H9 (cell line): ENCODE data around the gene MID1. TPM values are rescaled to one million over a fixed set of nuclear protein-coding genes. Genes with fewer than 3 reads are reported as not detected.

Source experiments
- DNase-seq: peaks from one replicate; pipeline ENCODE4 v3.0.0-alpha.2; 2017
- H2AFZ ChIP-seq: one replicate; pipeline ENCODE4 v1.6.1; 2013; ENCODE audit warnings: mild to moderate bottlenecking, low read length, control low read depth, moderate library complexity
- H2AK5ac ChIP-seq: 2 replicates; pipeline ENCODE4 v1.6.1; 2013; ENCODE audit warnings: low read length, control low read depth, mixed read lengths; ENCODE audit not compliant: insufficient read length
- H2BK120ac ChIP-seq: one replicate; pipeline ENCODE4 v1.6.1; 2013; ENCODE audit warnings: low read depth, mild to moderate bottlenecking, low read length, control low read depth, inconsistent platforms; ENCODE audit not compliant: poor library complexity, severe bottlenecking
- H2BK12ac ChIP-seq: 2 replicates; pipeline ENCODE4 v1.6.1; 2013; ENCODE audit warnings: low read length, control low read depth, mixed read lengths, low read depth; ENCODE audit not compliant: insufficient read length
- H2BK15ac ChIP-seq: 2 replicates; pipeline ENCODE4 v1.6.1; 2013; ENCODE audit warnings: low read depth, low read length, control low read depth
- H2BK20ac ChIP-seq: one replicate; pipeline ENCODE4 v1.6.1; 2013; ENCODE audit warnings: low read depth, mild to moderate bottlenecking, low read length, control low read depth, inconsistent platforms; ENCODE audit not compliant: poor library complexity, severe bottlenecking
- H2BK5ac ChIP-seq: 2 replicates; pipeline ENCODE4 v1.6.1; 2013; ENCODE audit warnings: low read length, control low read depth, mixed read lengths; ENCODE audit not compliant: insufficient read length
- H3K14ac ChIP-seq: 2 replicates; pipeline ENCODE4 v1.6.1; 2013; ENCODE audit warnings: low read length, control low read depth; ENCODE audit not compliant: insufficient read depth
- H3K18ac ChIP-seq: 2 replicates; pipeline ENCODE4 v1.6.1; 2013; ENCODE audit warnings: low read depth, mild to moderate bottlenecking, mixed read lengths, low read length, control low read depth; ENCODE audit not compliant: insufficient read length
- H3K23ac ChIP-seq: 2 replicates; pipeline ENCODE4 v1.6.1; 2013; ENCODE audit warnings: low read length, control low read depth, mixed read lengths, low read depth; ENCODE audit not compliant: insufficient read length
- H3K23me2 ChIP-seq: 2 replicates; pipeline ENCODE4 v1.6.1; 2013; ENCODE audit warnings: low read depth, mild to moderate bottlenecking, mixed read lengths, low read length, control low read depth; ENCODE audit not compliant: insufficient read length, poor library complexity, severe bottlenecking
- H3K27ac ChIP-seq: 2 replicates; pipeline ENCODE4 v1.5.1; 2013; ENCODE audit warnings: low read length, control low read depth, mixed read lengths, low read depth; ENCODE audit not compliant: insufficient read length
- H3K27me3 ChIP-seq: 2 replicates; pipeline ENCODE4 v1.6.1; 2013; ENCODE audit warnings: low read length, control low read depth, inconsistent platforms; ENCODE audit not compliant: insufficient read depth
- H3K4ac ChIP-seq: 2 replicates; pipeline ENCODE4 v1.6.1; 2013; ENCODE audit warnings: low read depth, mild to moderate bottlenecking, control low read depth, inconsistent platforms, low read length, moderate library complexity
- H3K4me1 ChIP-seq: 2 replicates; pipeline ENCODE4 v1.6.1; 2013; ENCODE audit warnings: low read length, control low read depth, inconsistent platforms; ENCODE audit not compliant: insufficient read depth
- H3K4me2 ChIP-seq: 2 replicates; pipeline ENCODE4 v1.6.1; 2013; ENCODE audit warnings: low read length, control low read depth, mixed read lengths; ENCODE audit not compliant: insufficient read length, insufficient read depth
- H3K56ac ChIP-seq: 2 replicates; pipeline ENCODE4 v1.6.1; 2013; ENCODE audit warnings: low read depth, mild to moderate bottlenecking, mixed read lengths, low read length, control low read depth; ENCODE audit not compliant: insufficient read length
- H3K79me1 ChIP-seq: 2 replicates; pipeline ENCODE4 v1.6.1; 2013; ENCODE audit warnings: low read depth, mild to moderate bottlenecking, moderate library complexity, low read length, control low read depth, inconsistent platforms; ENCODE audit not compliant: insufficient read depth, poor library complexity, severe bottlenecking
- H3K79me2 ChIP-seq: 2 replicates; pipeline ENCODE4 v1.6.1; 2013; ENCODE audit warnings: low read length, control low read depth, inconsistent platforms; ENCODE audit not compliant: insufficient read depth
- H3K9ac ChIP-seq: 2 replicates; pipeline ENCODE4 v1.6.1; 2013; ENCODE audit warnings: low read length, control low read depth, mixed read lengths; ENCODE audit not compliant: insufficient read length; ENCODE audit errors: extremely low read depth
- H3K9me3 ChIP-seq: one replicate; pipeline ENCODE4 v1.6.1; 2013; ENCODE audit warnings: low read depth, low read length, inconsistent platforms; ENCODE audit not compliant: control insufficient read depth
- H3T11ph ChIP-seq: one replicate; pipeline ENCODE4 v1.6.1; 2013; ENCODE audit warnings: mild to moderate bottlenecking, low read length, control low read depth, inconsistent platforms
- H4K20me1 ChIP-seq: one replicate; pipeline ENCODE4 v1.6.1; 2013; ENCODE audit not compliant: control insufficient read depth, insufficient read length, insufficient read depth
- H4K5ac ChIP-seq: 2 replicates; pipeline ENCODE4 v1.6.1; 2013; ENCODE audit warnings: low read depth, mild to moderate bottlenecking, mixed read lengths, low read length, control low read depth; ENCODE audit not compliant: insufficient read length
- H4K8ac ChIP-seq: replicated peaks from 2 replicates; pipeline ENCODE4 v1.6.1; 2013; ENCODE audit warnings: low read length, control low read depth, mixed read lengths, low read depth; ENCODE audit not compliant: insufficient read length
- H4K91ac ChIP-seq: 2 replicates; pipeline ENCODE4 v1.6.1; 2013; ENCODE audit warnings: low read depth, mild to moderate bottlenecking, moderate library complexity, mixed read lengths, low read length, control low read depth; ENCODE audit not compliant: insufficient read length
- H3K27ac Mint-ChIP-seq, 3 experiments: 2 replicates in 2 of 3; 3 replicates in 1 of 3; pipeline ENCODE4 v1.8.0; 2020 to 2021; ENCODE audit warnings: mixed read lengths in 3 of 3, mild to moderate bottlenecking in 1 of 3, moderate library complexity in 1 of 3
- H3K27me3 Mint-ChIP-seq: 2 replicates; pipeline ENCODE4 v1.8.0; 2021; ENCODE audit warnings: low read depth, mild to moderate bottlenecking, moderate library complexity, mixed read lengths
- H3K36me3 Mint-ChIP-seq, 3 experiments: 2 replicates in 2 of 3; 3 replicates in 1 of 3; pipeline ENCODE4 v1.8.0; 2020 to 2021; ENCODE audit warnings: low read depth in 3 of 3, mixed read lengths in 3 of 3; ENCODE audit not compliant: insufficient read depth in 1 of 3
- H3K4me1 Mint-ChIP-seq, 2 experiments: 2 replicates each; pipeline ENCODE4 v1.8.0; 2020; ENCODE audit warnings: mixed read lengths in 2 of 2
- H3K4me3 Mint-ChIP-seq, 2 experiments: 2 replicates in 1 of 2; 3 replicates in 1 of 2; pipeline ENCODE4 v1.8.0; 2020 to 2021; ENCODE audit warnings: mild to moderate bottlenecking in 2 of 2, mixed read lengths in 2 of 2, moderate library complexity in 1 of 2
- H3K9me3 Mint-ChIP-seq, 2 experiments: 2 replicates in 1 of 2; 3 replicates in 1 of 2; pipeline ENCODE4 v1.8.0; 2020; ENCODE audit warnings: mild to moderate bottlenecking in 2 of 2, mixed read lengths in 2 of 2, moderate library complexity in 1 of 2
- WGBS: extraction: QIAGEN DNeasy Blood & Tissue Kit; methylation state at CpG from one replicate; pipeline ENCODE4 v1.1.7; 2013; ENCODE audit warnings: missing lambda C conversion rate, low lambda C conversion rate, mixed read lengths; ENCODE audit not compliant: insufficient read length; ENCODE audit errors: extremely low coverage; 5-methylcytosine and 5-hydroxymethylcytosine counted together
- total RNA-seq: library from RNA; stranded (reverse); gene quantifications from 2 replicates; pipeline ENCODE4 v1.2.1, GENCODE V29; 2021
- TF ChIP-seq, protein P1 (sequence below): fragments of 200-600 bp; sonication (generic); conservative IDR thresholded peaks from 3 replicates; pipeline ENCODE4 v1.8.0; 2021; ENCODE audit warnings: antibody characterized with exemption, mild to moderate bottlenecking

Gene MID1
- total RNA-seq, 1 experiment from 2014 or later: 32.9 TPM

DNA sequence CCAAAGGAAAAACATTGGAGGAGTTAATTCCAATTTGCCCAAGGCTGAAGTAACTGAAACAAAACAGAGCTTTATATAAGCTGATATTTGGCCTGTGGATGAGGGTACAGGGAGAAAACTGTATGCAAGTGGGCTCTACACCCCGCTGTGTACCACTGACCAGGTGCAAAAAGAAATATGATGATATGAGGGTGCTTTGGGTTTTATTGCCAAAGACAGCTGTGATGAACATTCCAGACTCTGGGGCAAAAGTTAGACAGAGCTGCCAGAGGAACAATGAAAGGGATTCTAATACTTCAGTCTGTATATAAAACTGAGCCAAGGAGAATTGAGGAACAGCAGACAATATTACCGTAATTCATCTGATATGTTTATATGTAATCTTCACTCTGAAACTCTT, 117.4 kb downstream of the MID1 start:
- Histone ChIP-seq H3K79me2 (peaks cover 7% of the 10 kb centered on the region; the same call in 1 of the 2 replicates), H2BK5ac (no peak overlapping the region)

More for the DNA sequence above, 117.4 kb downstream of the MID1 start:
- no peak overlapping the region for H4K8ac ChIP-seq
- H3K56ac ChIP-seq: no peak overlapping the region
- H2AFZ ChIP-seq: no peak overlapping the region
- no peaks in the 10 kb centered on the region for H4K20me1 ChIP-seq
- H2BK120ac ChIP-seq: no peak overlapping the region
- H3K9ac ChIP-seq: no peak overlapping the region
- H2BK20ac ChIP-seq: no peak overlapping the region
- TF ChIP-seq, protein P1, sequence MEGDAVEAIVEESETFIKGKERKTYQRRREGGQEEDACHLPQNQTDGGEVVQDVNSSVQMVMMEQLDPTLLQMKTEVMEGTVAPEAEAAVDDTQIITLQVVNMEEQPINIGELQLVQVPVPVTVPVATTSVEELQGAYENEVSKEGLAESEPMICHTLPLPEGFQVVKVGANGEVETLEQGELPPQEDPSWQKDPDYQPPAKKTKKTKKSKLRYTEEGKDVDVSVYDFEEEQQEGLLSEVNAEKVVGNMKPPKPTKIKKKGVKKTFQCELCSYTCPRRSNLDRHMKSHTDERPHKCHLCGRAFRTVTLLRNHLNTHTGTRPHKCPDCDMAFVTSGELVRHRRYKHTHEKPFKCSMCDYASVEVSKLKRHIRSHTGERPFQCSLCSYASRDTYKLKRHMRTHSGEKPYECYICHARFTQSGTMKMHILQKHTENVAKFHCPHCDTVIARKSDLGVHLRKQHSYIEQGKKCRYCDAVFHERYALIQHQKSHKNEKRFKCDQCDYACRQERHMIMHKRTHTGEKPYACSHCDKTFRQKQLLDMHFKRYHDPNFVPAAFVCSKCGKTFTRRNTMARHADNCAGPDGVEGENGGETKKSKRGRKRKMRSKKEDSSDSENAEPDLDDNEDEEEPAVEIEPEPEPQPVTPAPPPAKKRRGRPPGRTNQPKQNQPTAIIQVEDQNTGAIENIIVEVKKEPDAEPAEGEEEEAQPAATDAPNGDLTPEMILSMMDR: no peak
- H2BK15ac ChIP-seq: no peak overlapping the region
- H3K23me2 ChIP-seq: no peaks in the 10 kb centered on the region
- peaks cover 9 to 16% of the 10 kb centered on the region in 2 experiments for H3K4me1 Mint-ChIP-seq
- no peaks in the 10 kb centered on the region; the same call in 1 of the 2 replicates for H3K27me3 ChIP-seq
- no peak for DNase-seq
- H4K5ac ChIP-seq: no peak overlapping the region
- no peak overlapping the region for H3K4me3 Mint-ChIP-seq
- H2AK5ac ChIP-seq: no peak overlapping the region
- no peaks in the 10 kb centered on the region for H3K9me3 ChIP-seq
- peaks cover 30 to 32% of the 10 kb centered on the region in 2 experiments for H3K9me3 Mint-ChIP-seq
- no peak overlapping the region for H3K27ac Mint-ChIP-seq
- H3K14ac ChIP-seq: no peak overlapping the region
- H3K4ac ChIP-seq: no peak overlapping the region
- no peak overlapping the region for H3K4me2 ChIP-seq
- H4K91ac ChIP-seq: no peak overlapping the region
- H3K23ac ChIP-seq: no peak overlapping the region
- no peak overlapping the region for H2BK12ac ChIP-seq
- H3K27me3 Mint-ChIP-seq: no peaks in the 10 kb centered on the region; the same call in 1 of the 2 replicates
- H3K18ac ChIP-seq: no peak overlapping the region
- WGBS: no CpG with 5 or more reads among the region's 2 CpGs
- H3K79me1 ChIP-seq: peaks cover 2% of the 10 kb centered on the region
- peaks cover 5 to 32% (median 20%) of the 10 kb centered on the region in 3 experiments; a peak in 6 of 7 replicates for H3K36me3 Mint-ChIP-seq
- no peak overlapping the region for H3T11ph ChIP-seq
- no peak overlapping the region for H3K27ac ChIP-seq
- H3K4me1 ChIP-seq: peaks cover 10% of the 10 kb centered on the region
